Measurements from ENCODE around the gene PSMB7.

PSMB7 gene

DNA sequence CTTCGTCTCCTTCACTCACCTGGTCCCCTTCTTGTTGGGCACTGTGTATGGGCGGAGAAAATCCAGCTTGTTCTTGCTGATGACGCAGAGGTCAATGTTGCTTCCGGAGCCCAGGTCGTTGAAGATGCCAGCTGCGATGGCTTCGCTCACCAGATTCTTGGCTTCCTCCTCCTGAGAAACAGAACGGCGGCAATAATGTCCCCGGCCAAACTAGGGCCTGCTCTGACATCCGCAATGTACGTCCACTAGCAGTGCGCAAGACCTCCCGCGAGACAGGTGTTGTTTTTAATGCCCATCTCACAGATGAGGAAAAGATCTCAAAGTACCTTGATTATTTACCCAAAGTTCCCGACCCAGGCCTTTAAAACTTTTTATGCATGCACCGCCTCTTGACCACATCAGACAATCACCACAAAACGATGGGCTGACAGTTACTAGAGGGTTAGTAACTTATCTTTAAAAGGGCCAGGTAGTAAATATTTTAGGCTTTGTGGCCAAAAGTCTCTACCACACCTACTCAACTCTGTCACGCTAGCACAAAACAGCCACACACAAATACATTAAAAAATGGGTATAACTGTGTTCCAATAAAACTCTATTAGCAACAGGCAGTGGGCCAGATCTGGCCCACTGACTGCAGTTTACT lies 58.4 kb downstream of the PSMB7 start:
- no peak for DNase-seq (ENCODE audit: low spot score)

DNA sequence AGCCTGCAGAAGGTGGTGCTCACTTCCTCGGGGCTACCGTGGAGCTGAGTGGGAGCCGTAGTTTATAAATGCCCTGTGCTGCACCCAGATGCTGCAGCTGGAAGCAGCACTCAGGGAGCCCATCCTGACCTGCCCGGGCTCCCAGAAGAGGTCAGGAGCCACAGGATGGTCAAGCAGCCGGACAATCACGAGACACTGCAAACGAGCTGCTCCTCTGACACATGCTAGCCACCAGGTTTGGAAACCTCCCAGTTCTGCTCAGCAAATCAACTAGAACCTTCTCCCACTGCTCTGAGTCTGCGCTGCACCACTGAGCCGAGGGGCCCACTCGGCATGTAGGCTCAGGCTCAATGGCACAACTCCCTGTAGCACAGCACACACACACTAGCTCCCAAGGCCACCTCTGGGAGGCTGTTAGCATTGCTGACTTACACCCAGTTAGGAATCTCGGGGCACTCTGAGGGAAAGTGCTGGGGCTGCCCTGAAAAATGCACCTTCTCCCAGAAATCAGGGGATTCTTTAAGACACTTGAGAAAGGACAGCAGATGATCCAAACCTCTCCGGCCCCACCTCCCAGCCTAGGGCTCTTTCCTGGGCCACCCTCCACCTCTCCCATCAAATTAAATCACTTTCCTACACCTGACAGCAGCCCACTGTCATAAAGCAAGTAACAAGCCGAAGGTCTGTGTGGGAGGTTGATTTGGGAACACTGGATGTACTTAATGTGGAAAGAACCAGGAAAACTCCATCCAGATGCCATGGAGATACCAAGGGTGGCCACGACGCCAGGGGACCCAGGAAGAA lies 59.1 kb downstream of the PSMB7 start:
- DNase-seq (ENCODE audit: low spot score), result no peak

DNA sequence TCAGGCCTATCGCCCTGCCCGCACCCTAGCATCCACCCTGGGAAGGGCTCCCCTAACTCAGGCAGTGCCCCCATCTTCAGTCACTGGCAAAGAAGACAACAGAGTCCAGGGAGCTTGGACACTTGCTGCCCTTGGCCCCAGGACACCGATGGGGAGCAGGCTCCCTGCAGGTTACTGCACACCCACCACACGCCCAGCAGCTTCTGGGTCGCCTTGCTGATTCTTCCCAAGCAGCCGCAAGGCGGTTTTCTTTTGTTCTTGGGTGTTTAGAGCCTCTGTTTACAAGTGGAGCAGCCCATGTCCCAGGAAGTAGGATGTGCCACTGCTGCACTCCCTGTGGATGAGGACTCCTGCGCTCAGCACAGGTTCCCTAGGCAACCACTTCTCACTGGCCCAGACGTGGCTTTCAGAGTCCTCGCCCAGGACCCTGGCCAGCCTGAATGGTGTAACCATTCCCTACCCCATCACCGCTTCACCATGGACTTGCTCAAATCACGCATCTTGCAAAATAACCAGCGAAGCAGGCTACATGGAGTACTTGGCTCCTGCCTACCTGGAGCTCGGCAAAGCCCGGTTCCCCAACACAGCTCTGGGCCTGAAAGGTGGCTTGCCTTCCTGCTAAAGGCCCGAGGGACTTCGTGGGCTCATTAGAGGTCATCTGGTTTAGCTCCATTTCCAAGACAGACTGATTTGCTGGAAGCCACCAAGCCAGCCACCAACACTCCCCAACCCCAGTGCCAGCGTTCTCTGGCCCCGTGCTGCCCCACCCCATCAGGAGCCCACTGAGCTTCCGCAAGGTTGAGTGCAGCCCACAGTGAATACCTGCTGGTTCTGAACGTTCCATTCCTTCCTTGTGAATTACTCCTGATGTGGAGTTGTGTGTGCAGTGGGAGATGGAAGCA lies 60.0 kb downstream of the PSMB7 start:
- DNase-seq (ENCODE audit: low spot score), result no peak

DNA sequence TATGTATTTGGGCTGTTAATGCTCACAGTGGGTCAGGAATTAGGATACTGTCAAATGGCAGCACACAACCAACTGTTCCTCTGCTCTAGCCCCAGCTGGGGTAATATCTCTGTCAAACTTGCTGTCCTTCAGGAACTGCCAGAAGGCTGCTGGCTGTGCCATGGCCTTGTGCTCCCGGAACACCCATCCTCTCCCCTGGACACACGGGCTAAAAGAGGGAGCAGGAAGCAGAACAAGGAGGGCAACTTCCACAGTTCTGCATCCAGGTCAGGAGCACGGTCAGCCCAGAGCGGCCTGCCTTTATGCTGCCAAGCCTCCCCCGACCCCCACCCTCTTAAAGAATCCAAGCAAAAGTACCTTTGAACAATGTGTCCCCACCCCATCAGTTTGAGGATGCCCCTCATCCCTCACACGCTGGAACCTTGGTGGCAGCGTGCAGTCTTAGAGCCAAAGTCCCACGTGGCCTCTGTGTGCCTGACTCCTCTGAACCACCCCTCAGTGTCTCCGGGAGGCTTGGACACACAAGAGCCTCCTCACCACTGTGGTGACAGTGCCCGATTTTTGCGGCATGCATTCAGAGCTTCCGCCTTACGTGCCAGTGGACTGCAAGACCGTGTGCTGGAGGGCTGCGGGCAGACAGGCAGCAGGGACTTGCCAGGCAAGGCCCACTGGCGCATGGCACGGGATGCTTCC lies 60.8 kb downstream of the PSMB7 start:
- no peak for DNase-seq (ENCODE audit: low spot score)

- no peak for DNase-seq (ENCODE audit: low spot score)
Observed at GRCh38 chr9:124353811-124354274, 61.4 kb downstream of the PSMB7 start.

DNA sequence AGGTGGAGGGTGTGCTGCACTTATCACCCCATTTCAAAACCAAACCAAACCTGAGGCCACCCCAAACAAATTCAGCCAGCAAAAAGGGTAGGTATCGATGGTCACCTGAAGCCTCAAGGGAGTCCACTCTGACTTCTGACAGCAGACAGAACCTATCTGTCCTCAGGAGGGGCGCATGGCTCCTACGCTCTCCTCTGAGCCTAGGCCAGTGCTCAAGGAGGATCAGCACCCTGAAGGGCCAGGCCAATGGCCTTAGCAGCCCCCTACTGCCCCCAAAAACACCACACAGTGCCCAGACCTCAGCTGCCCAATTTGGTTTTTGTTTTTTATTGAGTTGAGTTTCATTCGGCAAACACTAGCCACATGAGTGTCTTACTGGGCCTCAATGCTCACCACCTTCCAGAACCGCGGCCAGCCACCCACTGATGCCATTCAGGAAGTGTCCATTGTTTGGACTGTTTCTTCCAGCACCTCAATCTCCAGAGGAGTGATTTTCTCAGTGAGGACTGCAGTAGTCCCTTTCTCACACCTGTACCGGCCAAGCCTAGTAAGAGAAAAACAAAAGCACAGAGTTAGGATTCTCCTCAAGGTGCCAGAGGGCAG lies 62.0 kb downstream of the PSMB7 start:
- no peak for DNase-seq (ENCODE audit: low spot score)

- no peak for DNase-seq (ENCODE audit: low spot score)
Observed at GRCh38 chr9:124352616-124353015, 62.6 kb downstream of the PSMB7 start.

DNA sequence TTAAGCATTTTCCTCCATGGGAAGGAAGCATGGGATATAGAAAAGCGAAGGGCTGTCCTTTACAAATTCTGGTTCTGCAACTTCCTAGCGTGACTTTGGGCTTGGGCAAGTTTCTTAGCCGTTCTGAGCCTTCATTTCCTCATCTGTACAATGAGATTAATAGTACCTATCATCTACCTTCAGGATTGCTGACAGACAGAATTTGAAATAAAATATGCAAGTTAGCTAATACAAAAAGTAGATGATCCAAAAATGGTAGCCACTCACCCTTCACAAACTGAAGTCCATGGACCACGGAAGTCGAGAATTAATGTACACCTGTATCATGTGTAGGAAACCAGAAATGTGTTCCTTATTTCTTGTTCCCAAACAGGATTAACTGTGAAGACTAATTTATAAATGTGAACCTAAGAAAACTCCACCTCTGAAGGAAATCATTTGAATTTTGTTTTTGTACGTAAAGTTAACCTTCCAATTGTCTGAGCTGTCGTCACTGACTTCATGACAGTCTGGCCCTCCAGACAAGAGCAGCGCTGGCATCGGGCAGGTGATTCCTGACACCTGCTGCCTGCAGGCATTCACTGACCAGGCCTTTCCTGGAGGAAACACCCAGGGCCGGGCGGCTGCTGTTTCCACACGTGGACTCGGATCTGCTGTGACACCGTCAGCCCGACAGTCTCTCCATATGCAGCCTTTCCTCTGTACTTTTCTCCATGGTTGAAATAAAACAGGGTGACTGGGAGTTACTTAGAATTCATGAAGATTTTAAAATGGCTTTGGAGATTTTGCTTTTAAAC lies 63.4 kb downstream of the PSMB7 start:
- no peak for DNase-seq (ENCODE audit: low spot score)

DNA sequence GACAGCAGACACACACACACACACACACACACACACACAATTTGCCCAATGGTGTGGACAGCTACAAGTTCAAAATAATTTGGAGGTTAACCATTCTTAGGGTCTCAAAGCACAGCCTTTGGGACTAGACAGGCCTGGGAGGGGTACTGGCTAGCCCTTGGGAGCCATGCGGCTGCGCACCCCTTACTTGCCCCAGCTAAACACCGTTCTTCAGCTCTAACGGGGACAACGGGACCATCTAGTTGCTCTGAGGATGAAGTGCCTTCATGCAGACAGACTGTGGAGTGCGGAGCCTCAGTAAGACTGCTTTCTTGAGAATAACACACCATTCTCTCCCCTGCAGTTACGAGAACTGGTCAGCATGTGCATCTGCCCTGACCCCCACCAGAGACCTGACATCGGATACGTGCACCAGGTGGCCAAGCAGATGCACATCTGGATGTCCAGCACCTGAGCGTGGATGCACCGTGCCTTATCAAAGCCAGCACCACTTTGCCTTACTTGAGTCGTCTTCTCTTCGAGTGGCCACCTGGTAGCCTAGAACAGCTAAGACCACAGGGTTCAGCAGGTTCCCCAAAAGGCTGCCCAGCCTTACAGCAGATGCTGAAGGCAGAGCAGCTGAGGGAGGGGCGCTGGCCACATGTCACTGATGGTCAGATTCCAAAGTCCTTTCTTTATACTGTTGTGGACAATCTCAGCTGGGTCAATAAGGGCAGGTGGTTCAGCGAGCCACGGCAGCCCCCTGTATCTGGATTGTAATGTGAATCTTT lies 64.6 kb downstream of the PSMB7 start:
- no peak for DNase-seq (ENCODE audit: low spot score)

DNA sequence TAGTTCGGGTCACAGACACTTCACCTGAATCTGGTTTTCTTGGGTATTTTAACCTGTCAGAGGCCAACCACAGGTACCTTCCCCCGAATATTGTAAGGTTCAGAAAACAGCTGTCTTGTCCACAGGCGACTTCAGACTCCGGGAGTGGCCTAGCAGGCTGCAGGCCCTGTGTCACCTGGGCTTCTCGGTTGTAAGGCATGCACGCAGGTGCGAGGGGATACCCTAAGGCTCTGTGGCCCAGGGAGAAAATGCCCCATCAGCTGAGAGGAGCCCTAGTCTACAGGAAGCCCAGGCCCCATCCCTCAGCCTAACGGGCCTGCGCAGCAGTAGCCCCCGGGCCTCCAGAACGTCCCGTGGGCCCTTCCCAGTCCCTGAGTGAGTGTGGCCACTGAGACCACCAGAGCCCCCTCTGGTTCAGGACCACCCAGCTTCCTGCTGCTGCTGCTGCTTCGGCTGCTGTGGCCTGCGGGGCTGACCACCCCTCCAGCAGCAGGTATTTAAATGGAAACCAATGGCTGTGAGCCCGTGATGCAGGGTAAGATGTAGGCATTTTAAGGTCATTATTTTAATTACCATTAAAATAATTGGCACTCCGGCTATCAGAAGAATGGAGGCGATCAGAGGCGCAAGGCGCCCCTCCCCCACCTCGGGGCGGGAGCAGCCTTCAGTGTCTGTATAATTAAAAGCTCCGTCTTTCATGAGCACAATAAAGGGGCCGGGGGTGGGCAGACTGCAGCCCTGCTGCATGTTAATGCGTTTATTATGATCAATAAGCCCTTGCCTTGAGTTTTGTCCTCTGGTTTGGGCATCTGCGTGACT lies 65.4 kb downstream of the PSMB7 start:
- DNase-seq (ENCODE audit: low spot score), result no peak

DNA sequence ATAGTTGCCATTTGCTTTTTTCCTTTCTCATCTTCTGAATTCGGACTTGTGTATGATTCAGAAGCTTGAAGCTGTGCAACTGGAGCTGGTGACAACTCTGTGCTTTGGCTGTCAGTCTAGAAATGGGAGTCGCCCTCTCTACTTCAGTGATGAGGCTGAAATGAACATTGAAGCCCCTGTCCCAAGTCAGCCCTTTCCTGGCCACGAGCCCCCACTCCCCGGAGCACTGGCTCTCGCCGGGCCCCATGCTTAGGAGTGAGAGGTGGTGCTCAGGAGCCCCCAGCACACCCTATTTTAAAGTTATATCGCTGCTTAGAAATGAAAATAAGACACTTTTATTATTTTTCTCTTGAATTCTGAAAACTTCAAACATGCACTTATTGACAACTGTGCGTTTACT lies 66.0 kb downstream of the PSMB7 start:
- no peak for DNase-seq (ENCODE audit: low spot score)

DNA sequence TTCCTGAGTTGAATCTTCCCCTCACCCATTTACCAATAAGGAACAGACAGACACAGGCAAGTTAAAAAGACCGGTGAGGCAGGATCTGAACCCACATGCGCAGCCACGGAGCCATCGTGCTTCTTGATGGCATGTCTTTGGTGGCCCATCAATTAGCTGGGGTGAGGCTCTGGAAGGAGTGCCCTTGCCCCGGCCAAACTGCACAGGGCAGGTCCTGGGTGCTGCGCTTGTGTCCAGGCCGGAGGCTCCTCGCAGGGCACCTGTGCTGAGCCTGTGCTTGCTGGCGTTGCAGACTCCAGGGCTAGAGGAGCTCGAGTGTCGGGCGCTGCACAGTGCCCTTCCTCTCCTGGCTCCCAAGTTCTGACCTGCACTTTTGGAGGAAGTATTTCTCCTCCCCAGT lies 66.4 kb downstream of the PSMB7 start:
- no peak for DNase-seq (ENCODE audit: low spot score)

DNA sequence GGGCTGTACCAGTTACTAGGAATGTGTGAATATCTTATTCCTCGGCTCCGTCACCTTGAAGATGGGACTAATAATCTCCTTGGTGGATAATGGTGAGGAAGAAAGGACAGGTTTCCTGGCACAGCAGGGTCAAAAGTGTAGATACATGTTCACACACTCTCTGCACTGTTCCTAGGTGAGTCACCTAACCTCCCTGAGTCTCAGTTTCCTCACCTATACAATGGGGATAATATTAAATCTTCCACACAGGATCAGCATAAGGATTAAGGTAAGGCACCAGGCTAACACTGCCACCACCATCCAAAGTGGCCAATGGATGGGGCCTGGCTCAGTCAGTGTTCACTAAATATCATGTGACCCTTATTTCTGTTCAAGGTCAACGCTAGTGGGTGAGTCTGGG lies 66.9 kb downstream of the PSMB7 start:
- no peak for DNase-seq (ENCODE audit: low spot score)

DNA sequence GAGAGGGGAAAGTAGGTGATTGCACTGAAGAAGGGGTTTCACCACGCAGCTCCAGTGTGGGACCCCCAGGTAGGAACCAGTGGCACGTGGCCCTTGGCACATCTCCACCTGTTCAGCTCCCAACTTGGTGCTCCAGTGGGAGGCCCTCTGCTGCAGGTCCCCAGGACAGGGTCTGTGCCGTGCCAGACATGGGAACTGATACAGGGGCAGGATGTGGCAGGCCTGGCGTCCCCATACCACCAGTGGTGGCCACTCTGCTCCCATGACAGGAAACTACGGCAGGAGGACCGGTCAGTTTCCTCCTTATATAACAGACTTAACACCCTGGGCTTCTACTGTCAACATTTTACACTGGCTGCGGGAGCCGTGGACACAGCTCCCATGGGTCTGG lies 67.3 kb downstream of the PSMB7 start:
- no peak for DNase-seq (ENCODE audit: low spot score)

DNA sequence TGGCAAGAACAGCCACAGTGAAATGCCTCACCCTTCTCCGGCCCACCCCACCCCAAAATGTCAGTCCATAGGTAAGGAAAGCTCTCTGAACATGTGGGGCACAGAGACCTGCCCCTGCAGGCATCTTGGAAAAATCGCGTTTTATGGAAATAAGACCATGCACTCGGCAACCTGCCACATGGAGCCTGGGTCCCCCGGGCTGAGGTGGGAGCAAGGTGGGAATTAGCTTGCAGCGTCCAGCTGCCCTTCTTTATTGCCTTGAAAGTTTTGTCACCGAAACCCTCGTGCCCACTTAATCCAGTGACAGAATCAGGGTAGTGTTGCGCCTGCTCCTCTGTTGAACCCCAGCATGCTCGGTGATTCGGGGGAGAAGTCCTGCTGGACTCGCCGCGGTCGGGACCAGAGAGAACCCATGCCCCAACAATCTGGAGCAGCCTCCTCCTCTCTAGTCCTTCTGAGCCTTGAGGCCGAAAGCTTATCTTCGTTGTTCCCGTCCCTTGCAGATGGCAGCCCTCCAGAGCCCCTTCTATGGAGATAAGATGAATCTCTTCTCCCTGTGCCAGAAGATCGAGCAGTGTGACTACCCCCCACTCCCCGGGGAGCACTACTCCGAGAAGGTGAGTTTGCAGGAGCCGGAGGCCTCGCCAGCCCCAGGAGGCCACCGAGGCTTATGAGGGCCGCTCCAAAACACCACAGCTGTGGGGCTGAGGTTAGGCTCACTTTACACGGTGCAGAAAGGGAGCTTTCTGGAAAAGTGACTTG lies 67.9 kb downstream of the PSMB7 start:
- DNase-seq (ENCODE audit: low spot score), result no peak

DNA sequence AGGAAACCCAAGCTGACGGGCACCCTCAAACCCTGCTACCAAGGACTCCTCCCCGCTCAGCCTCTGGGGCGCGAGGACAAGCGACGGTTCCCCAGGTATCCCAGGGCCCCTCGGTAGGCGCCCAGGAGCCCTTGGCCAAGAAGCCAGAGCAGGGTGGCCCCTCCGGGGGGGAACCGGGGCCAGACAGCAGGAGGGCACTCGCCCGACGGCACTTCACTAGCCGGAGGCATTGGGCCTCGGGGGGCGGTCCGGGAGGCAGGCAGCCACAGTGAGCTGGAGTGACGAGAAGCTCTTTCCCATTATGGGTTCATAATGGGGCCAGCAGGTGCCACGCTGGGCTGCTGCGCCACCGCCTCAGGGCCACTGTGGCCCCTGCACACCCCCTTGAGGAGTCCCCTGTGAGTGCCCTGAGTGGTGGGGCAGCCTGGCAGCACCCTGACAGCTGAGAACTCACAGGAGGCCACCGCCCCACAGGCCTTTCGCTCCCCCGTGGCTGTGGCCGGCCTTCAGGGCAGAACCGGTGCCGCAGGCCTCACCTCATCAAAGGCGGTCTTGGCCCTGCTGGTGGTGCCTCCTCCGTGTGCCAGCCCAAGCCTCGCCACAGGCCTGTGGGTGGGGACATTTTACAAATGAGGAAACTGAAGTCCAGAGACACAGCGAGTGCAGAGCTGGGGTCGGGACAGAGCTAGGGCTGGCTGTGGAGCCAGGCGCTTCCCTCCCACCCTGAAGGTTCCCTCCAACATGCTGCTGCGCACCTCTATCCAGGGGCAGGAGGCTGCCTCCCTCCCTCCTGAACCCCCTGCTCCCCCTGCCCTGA lies 68.7 kb downstream of the PSMB7 start:
- DNase-seq (ENCODE audit: low spot score), result no peak

DNA sequence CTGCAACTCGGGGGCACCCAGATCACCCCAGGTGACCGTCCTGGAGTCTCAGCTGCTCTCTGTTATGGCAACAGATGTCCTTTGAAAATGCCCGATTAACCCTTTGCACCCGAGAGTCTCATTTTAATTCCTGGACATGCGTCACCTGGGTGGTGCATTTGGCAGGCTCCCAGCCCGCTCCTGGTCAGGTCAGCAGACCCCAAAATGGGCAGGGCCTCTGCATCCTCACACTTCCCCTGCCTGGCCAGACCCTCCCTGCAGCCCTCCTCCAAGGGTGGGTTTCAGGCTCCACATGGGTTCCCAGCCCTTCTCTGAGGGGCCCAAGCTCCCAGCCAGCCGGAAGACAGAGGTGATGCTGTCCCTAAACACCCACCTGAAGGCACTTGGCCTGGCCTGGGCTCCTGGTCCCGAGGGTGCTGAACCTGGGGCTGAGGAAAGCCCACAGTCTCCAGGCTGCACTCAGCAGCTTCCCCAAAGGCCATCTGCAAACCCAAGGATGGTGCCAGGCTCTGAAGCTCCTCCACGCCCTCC lies 69.4 kb downstream of the PSMB7 start:
- no peak for DNase-seq (ENCODE audit: low spot score)
